ENCODE measurements around the gene KLHL36. TPM values are rescaled to one million over a fixed set of nuclear protein-coding genes. Genes with fewer than 3 reads are reported as not detected.

KLHL36 gene
- total RNA-seq, 1 donor from 2014 or later, result 53.0 TPM

GRCh38 chr16:84710686-84711085 is 62.4 kb downstream of the KLHL36 start:
- TF ChIP-seq CTCF (IDR thresholded peaks at IDR 0.05), result no peak
- Histone ChIP-seq H3K27me3 (ENCODE audit: low read depth) (no peaks in the 10 kb centered on the region), H3K4me3 (no peak overlapping the region), H3K27ac (no peak overlapping the region), H3K9me3 (no peaks in the 10 kb centered on the region), H3K4me1 (peaks cover 11% of the 10 kb centered on the region), H3K36me3 (no peaks in the 10 kb centered on the region)
- intact Hi-C loops (cut with DNase I), result no loop called here
- DNase-seq, result no peak
- no peak for ATAC-seq

Other genes with a start within 250 kb of the KLHL36 start
- gene MEAK7, start 143.9 kb upstream of the KLHL36 start, total RNA-seq, result 13.0 TPM
- gene COTL1, start 30.4 kb upstream of the KLHL36 start, total RNA-seq, result 221 TPM
- gene USP10, start 51.5 kb downstream of the KLHL36 start, total RNA-seq, result 62.7 TPM
- 34.9 TPM for gene CRISPLD2, start 171.5 kb downstream of the KLHL36 start, total RNA-seq

Data from lower lobe of right lung (tissue), 2 donors.